ENCODE measurements around the gene ZNF90.
"Not testable (repeated sequence)": the region's sequence is repeated elsewhere in the genome, so short reads cannot be mapped to it uniquely, and the experiment has no call there.

ZNF90 gene

DNA sequence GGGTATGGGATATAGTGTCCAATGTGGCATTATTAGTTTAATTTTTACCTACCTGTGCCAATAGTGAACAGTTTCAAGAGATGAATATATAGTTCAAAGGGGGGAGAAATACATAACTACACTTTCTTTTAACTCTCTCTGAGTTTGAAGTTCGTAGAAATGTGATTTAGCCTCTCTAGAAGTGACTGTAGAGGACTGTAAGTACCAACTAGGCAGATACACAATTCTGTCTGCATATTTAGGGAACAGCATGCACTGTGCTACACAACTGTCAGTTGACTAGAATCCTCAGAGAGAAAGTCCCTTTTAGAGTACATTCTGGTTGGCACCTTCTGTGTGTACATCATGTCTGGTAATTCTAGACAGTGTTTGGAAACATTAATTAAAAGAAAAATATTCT, 17.5 kb upstream of the ZNF90 start:
- Histone ChIP-seq H2AFZ (no peak overlapping the region), H3K4me3 (ENCODE audit: low read depth, low read length) (no peak overlapping the region), H3K27ac (no peak overlapping the region), H3K79me2 (no peaks in the 10 kb centered on the region), H3K9ac (no peak overlapping the region), H3K4me1 (no peaks in the 10 kb centered on the region), H3K36me3 (ENCODE audit: control insufficient read depth, insufficient read depth, low read length) (no peaks in the 10 kb centered on the region), H3K4me2 (ENCODE audit: low read length) (no peak overlapping the region), H3K9me3 (ENCODE audit: control insufficient read depth, low read length) (no peaks in the 10 kb centered on the region), H3K27me3 (ENCODE audit: control insufficient read depth, insufficient read depth, low read length) (no peaks in the 10 kb centered on the region)
- no peak for TF ChIP-seq CTCF (IDR thresholded peaks at IDR 0.05)

DNA sequence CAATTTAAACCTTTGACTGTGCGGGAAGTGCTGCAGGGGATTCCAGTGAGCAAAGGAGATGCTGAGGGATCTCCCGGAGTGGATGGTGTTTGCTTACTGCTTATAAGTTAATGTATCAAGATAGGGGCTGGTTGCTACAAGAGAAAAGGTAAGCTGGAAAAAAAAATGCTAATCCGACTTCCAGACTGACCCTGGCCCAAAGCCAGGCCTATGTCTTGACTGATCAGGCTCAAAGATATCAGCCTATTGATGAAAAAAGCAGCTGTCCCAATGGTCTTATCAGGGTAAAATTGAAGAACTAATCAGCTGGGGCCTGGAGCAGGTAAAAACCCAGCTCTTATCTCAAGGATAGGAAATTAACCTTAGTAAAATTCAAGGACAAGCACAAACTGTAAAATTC, 10.9 kb upstream of the ZNF90 start:
- no peak overlapping the region for H3K4me3 ChIP-seq (ENCODE audit: low read depth, low read length)
- no peaks in the 10 kb centered on the region for H3K79me2 ChIP-seq
- H3K9ac ChIP-seq: no peak overlapping the region
- H3K36me3 ChIP-seq (ENCODE audit: control insufficient read depth, insufficient read depth, low read length): no peaks in the 10 kb centered on the region
- no peaks in the 10 kb centered on the region for H3K9me3 ChIP-seq (ENCODE audit: control insufficient read depth, low read length)
- H3K27me3 ChIP-seq (ENCODE audit: control insufficient read depth, insufficient read depth, low read length): no peaks in the 10 kb centered on the region
- H3K4me2 ChIP-seq (ENCODE audit: low read length): no peak overlapping the region
- H3K4me1 ChIP-seq: no peaks in the 10 kb centered on the region
- H3K27ac ChIP-seq: no peak overlapping the region
- H2AFZ ChIP-seq: no peak overlapping the region
- no peak for TF ChIP-seq CTCF (IDR thresholded peaks at IDR 0.05)

DNA sequence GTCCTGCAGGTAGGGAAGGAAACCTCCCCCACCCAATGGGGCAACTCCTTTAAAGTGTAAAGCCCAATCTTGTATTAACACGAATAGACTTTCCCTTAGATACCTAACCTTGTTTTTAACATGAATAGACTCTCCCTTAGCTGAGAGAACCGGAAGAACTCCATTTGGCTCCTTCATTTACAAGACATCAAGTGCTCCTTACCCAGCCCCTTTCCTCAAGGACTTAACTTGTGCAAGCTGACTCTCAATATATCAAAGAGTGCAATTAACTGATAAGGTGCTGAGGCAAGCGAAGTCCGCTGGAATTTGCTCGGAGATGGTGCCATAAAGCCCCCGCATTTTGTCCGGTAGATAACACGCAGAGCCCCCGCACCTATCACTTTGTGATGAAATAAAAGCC, 9.9 kb upstream of the ZNF90 start:
- Histone ChIP-seq H3K4me3 (ENCODE audit: low read depth, low read length) (no peak overlapping the region), H3K4me2 (ENCODE audit: low read length) (no peak overlapping the region), H2AFZ (no peak overlapping the region), H3K4me1 (no peaks in the 10 kb centered on the region), H3K27ac (no peak overlapping the region), H3K79me2 (no peaks in the 10 kb centered on the region), H3K36me3 (ENCODE audit: control insufficient read depth, insufficient read depth, low read length) (no peaks in the 10 kb centered on the region), H3K27me3 (ENCODE audit: control insufficient read depth, insufficient read depth, low read length) (no peaks in the 10 kb centered on the region), H3K9ac (no peak overlapping the region), H3K9me3 (ENCODE audit: control insufficient read depth, low read length) (no peaks in the 10 kb centered on the region)
- no peak for TF ChIP-seq CTCF (IDR thresholded peaks at IDR 0.05)

- not testable (repeated sequence) for H2AFZ ChIP-seq, H3K9ac ChIP-seq
Measured at GRCh38 chr19:20068559-20068958, 9.2 kb upstream of the ZNF90 start.

GRCh38 chr19:20070691-20071090, 7.1 kb upstream of the ZNF90 start:
- H3K4me3 ChIP-seq (ENCODE audit: low read depth, low read length): no peak overlapping the region
- no peaks in the 10 kb centered on the region for H3K27me3 ChIP-seq (ENCODE audit: control insufficient read depth, insufficient read depth, low read length)
- H3K27ac ChIP-seq: no peak overlapping the region
- no peak overlapping the region for H3K4me2 ChIP-seq (ENCODE audit: low read length)
- H2AFZ ChIP-seq: no peak overlapping the region
- no peaks in the 10 kb centered on the region for H3K79me2 ChIP-seq
- no peak for TF ChIP-seq CTCF (IDR thresholded peaks at IDR 0.05)
- H3K9ac ChIP-seq: no peak overlapping the region
- no peaks in the 10 kb centered on the region for H3K9me3 ChIP-seq (ENCODE audit: control insufficient read depth, low read length)
- H3K4me1 ChIP-seq: no peaks in the 10 kb centered on the region
- no peaks in the 10 kb centered on the region for H3K36me3 ChIP-seq (ENCODE audit: control insufficient read depth, insufficient read depth, low read length)

More at GRCh38 chr19:20068559-20068958, 9.2 kb upstream of the ZNF90 start:
- H3K4me1 ChIP-seq; H3K79me2 ChIP-seq; H3K27ac ChIP-seq; H3K4me2 ChIP-seq (ENCODE audit: low read length); H3K27me3 ChIP-seq (ENCODE audit: control insufficient read depth, insufficient read depth, low read length); H3K4me3 ChIP-seq (ENCODE audit: low read depth, low read length); H3K36me3 ChIP-seq (ENCODE audit: control insufficient read depth, insufficient read depth, low read length); H3K9me3 ChIP-seq (ENCODE audit: control insufficient read depth, low read length): not testable (repeated sequence)

All from parathyroid adenoma (tissue), 2 donors.